Right cardiac atrium (tissue), 5 donors: ENCODE measurements around the gene GANAB. TPM values are rescaled to one million over a fixed set of nuclear protein-coding genes. Genes with fewer than 3 reads are reported as not detected.
A peak's percentile ranks its signal among the peaks of the same experiment; 100 is the strongest.
"Not testable (repeated sequence)": the region's sequence is repeated elsewhere in the genome, so short reads cannot be mapped to it uniquely, and the experiment has no call there.

Source experiments
- ATAC-seq, 2 donors: fragments of 200-7000 bp; cut with Tn5 transposase; one replicate each; pipeline versions ENCODE4 v1.8.0 to v1.9.1; 2020; ENCODE audit warnings: moderate library complexity in 2 of 2, mild to moderate bottlenecking in 1 of 2
- DNase-seq, 3 donors: peaks; one replicate each; pipeline ENCODE4 v3.0.0-alpha.2; 2020
- H3K27ac ChIP-seq: one replicate; pipeline ENCODE4 v1.5.1; 2013; ENCODE audit warnings: mild to moderate bottlenecking, low read length, control low read depth, moderate library complexity
- H3K27me3 ChIP-seq: one replicate; pipeline ENCODE4 v1.6.1; 2013; ENCODE audit not compliant: control insufficient read depth, insufficient read depth
- H3K4me1 ChIP-seq: one replicate; pipeline ENCODE4 v1.6.1; 2013; ENCODE audit warnings: low read length; ENCODE audit not compliant: control insufficient read depth, insufficient read depth
- H3K4me3 ChIP-seq: one replicate; pipeline ENCODE4 v1.5.1; 2013; ENCODE audit warnings: low read length, control low read depth
- H3K9me3 ChIP-seq: one replicate; pipeline ENCODE4 v1.6.1; 2013; ENCODE audit warnings: low read length; ENCODE audit not compliant: control insufficient read depth
- WGBS: extraction: QIAGEN DNeasy Blood & Tissue Kit; methylation state at CpG from one replicate; pipeline ENCODE4 v1.1.7; 2013; 5-methylcytosine and 5-hydroxymethylcytosine counted together
- intact Hi-C, 4 donors: fragments of 100-400 bp; cut with DNase I; formaldehyde crosslinking; loops; one replicate each; pipeline versions ENCODE4 v1.11.0 to v1.14.0; 2022 to 2023
- long read RNA-seq, 4 donors: library from polyadenylated mRNA; unstranded; transcript quantifications; one replicate each; pipeline ENCODE4 v2.0.0, GENCODE V29; 2020 to 2021
- polyA plus RNA-seq: library from polyadenylated mRNA; stranded (reverse); fragments of 200-250 nt; gene quantifications from one replicate; pipeline ENCODE4 v1.2.3, GENCODE V29; 2013
- total RNA-seq, 4 donors: library from RNA; stranded (reverse); fragmentation: NEBNext Ultra II Directional; extraction: Animal tissue kit (Norgen Biotek cat#: 25700); gene quantifications; one replicate each; pipeline ENCODE4 v1.2.1, GENCODE V29; 2021
- donor health status: healthy with polysubstance abuse.
- donor health status: DM: no; HTN: yes; CAD: no.
- donor health status: DM: no; HTN: no; CAD: no.
- donor health status: DM: no; HTN: yes; CAD: no; lungs with severe emphysema.
- donor health status: DM: yes; HTN: yes; CAD: no.

GANAB gene
- total RNA-seq, result 100 to 1,000 TPM; 112 to 137 (median 122) TPM
- 66.5 TPM for polyA plus RNA-seq
- long read RNA-seq, donor 1, partial matches to known transcripts, result 15 of 29 reads
- long read RNA-seq, donor 1, other reads (novel, unspliced or antisense), result 8 of 29 reads
- long read RNA-seq, donor 2, transcript GANAB-202 (24 exons, 3,608 nt), result major isoform, 7 of 37 reads
- long read RNA-seq, donor 2, partial matches to known transcripts, result 4 of 37 reads
- long read RNA-seq, donor 2, other reads (novel, unspliced or antisense), result 24 of 37 reads
- long read RNA-seq, donor 3, transcript GANAB-201 (25 exons, 3,906 nt), result major isoform, 6 of 52 reads
- long read RNA-seq, donor 3, transcript GANAB-202 (24 exons, 3,608 nt), result major isoform, 6 of 52 reads
- long read RNA-seq, donor 3, partial matches to known transcripts, result 34 of 52 reads
- long read RNA-seq, donor 3, other reads (novel, unspliced or antisense), result 6 of 52 reads
- long read RNA-seq, donor 4, partial matches to known transcripts, result 12 of 33 reads
- long read RNA-seq, donor 4, other reads (novel, unspliced or antisense), result 19 of 33 reads

GRCh38 chr11:62645946-62646824 lies at the start of gene GANAB:
Gene GANAB (minus strand): TSS chr11:62646613. CDS start chr11:62646599, 14 bp downstream.
- under 1% methylated on average over 73 of the region's 73 CpGs for WGBS
- Histone ChIP-seq H3K27ac (peak within 1 kb of the TSS; percentile 87), H3K4me1 (peaks cover 3% of the 10 kb centered on the region), H3K4me3 (peak within 1 kb of the TSS; percentile 93), H3K27me3 (no peaks in the 10 kb centered on the region), H3K9me3 (no peaks in the 10 kb centered on the region)
- peak; percentile 98 for ATAC-seq
- peak; percentile 99 to 100 (median 100) for DNase-seq
- intact Hi-C loops, result no loop called here

- WGBS, result 43% methylated on average over 14 of the region's 14 CpGs
- Histone ChIP-seq H3K27me3 (no peaks in the 10 kb centered on the region), H3K27ac (no peak overlapping the region), H3K4me1 (peaks cover 2% of the 10 kb centered on the region), H3K9me3 (no peaks in the 10 kb centered on the region), H3K4me3 (no peak overlapping the region)
- ATAC-seq (peak; percentile 80 to 88), DNase-seq (peak; percentile 83 to 92 (median 88))
- intact Hi-C loops, result loop anchor here in 2 of 4 donors (5.0 to 10.0 kb wide), 2 partner anchors 82 to 300 kb away; partner anchors contain the start of genes EML3 (in 1 of the 2) and ROM1 (in 1 of the 2)
Measured at GRCh38 chr11:62694455-62695167, 48.2 kb upstream of the GANAB start.

GRCh38 chr11:62693624-62694023 lies 47.2 kb upstream of the GANAB start:
- intact Hi-C loops, result loop anchor here in 2 of 4 donors (5.0 to 10.0 kb wide), 2 partner anchors 81 to 299 kb away; partner anchors contain the start of genes EML3 (in 1 of the 2) and ROM1 (in 1 of the 2)
- not testable (repeated sequence) for H3K4me1 ChIP-seq, DNase-seq, H3K9me3 ChIP-seq, ATAC-seq, H3K4me3 ChIP-seq, H3K27ac ChIP-seq, H3K27me3 ChIP-seq
- WGBS, result 86% methylated on average over 4 of the region's 4 CpGs

- H3K4me1 ChIP-seq, result peaks cover 4% of the 10 kb centered on the region
Measured at GRCh38 chr11:62689421-62690183, 43.2 kb upstream of the GANAB start, which contains the start of gene LRRN4CL. Gene LRRN4CL (minus strand): TSS chr11:62689530. CDS start chr11:62688508, 1,022 bp downstream.

GRCh38 chr11:62688491-62688890 lies 42.1 kb upstream of the GANAB start:
- H3K27ac ChIP-seq, result no peak overlapping the region

More at GRCh38 chr11:62689421-62690183, 43.2 kb upstream of the GANAB start, which contains the start of gene LRRN4CL:
- DNase-seq (peak; percentile 85 to 90 (median 87)), ATAC-seq (peak; percentile 77 to 86)
- intact Hi-C loops, result loop anchor here in 2 of 4 donors (5.0 to 10.0 kb wide), 2 partner anchors 77 to 295 kb away; partner anchors contain the start of genes EML3 (in 1 of the 2) and ROM1 (in 1 of the 2)
- Histone ChIP-seq H3K27ac (peak within 1 kb of the TSS; percentile 71), H3K27me3 (no peaks in the 10 kb centered on the region), H3K4me3 (no peak within 1 kb of the TSS), H3K9me3 (no peaks in the 10 kb centered on the region)
- WGBS, result 36% methylated on average over 11 of the region's 11 CpGs

GRCh38 chr11:62687508-62688396 lies 41.3 kb upstream of the GANAB start:
- Histone ChIP-seq H3K27me3 (no peaks in the 10 kb centered on the region), H3K27ac (no peak overlapping the region), H3K4me3 (peak overlapping the region; percentile 6), H3K4me1 (peaks cover 2% of the 10 kb centered on the region), H3K9me3 (no peaks in the 10 kb centered on the region)
- DNase-seq (peak in 1 of 3 donors; percentile 74), ATAC-seq (peak; percentile 34 to 54)
- intact Hi-C loops, result no loop called here
- 40% methylated on average over 74 of the region's 74 CpGs for whole genome bisulfite sequencing

More at GRCh38 chr11:62688491-62688890, 42.1 kb upstream of the GANAB start:
- Histone ChIP-seq H3K4me1 (peaks cover 2% of the 10 kb centered on the region), H3K27me3 (no peaks in the 10 kb centered on the region), H3K4me3 (no peak overlapping the region), H3K9me3 (no peaks in the 10 kb centered on the region)
- ATAC-seq (no peak), DNase-seq (no peak)
- intact Hi-C loops, result no loop called here
- whole genome bisulfite sequencing, result 45% methylated on average over 1 of the region's 1 CpG

- intact Hi-C loops, result no loop called here
- no peak overlapping the region for H3K27ac ChIP-seq
- WGBS, result 93% methylated on average over 7 of the region's 7 CpGs
- ATAC-seq, result no peak
- H3K9me3 ChIP-seq, result no peaks in the 10 kb centered on the region
- H3K4me1 ChIP-seq, result peaks cover 3% of the 10 kb centered on the region
- no peak overlapping the region for H3K4me3 ChIP-seq
- no peaks in the 10 kb centered on the region for H3K27me3 ChIP-seq
- DNase-seq, result no peak
Measured at GRCh38 chr11:62682518-62682917, 36.1 kb upstream of the GANAB start.

GRCh38 chr11:62680825-62681240 lies 34.4 kb upstream of the GANAB start:
- WGBS, result 43% methylated on average over 4 of the region's 4 CpGs
- intact Hi-C loops, result no loop called here
- H3K4me3 ChIP-seq, result no peak overlapping the region
- no peaks in the 10 kb centered on the region for H3K9me3 ChIP-seq
- ATAC-seq (peak; percentile 72 to 74), DNase-seq (peak in 1 of 3 donors; percentile 37)
- H3K27ac ChIP-seq, result peak overlapping the region; percentile 8
- H3K27me3 ChIP-seq, result no peaks in the 10 kb centered on the region
- H3K4me1 ChIP-seq, result peaks cover 3% of the 10 kb centered on the region
